Subcutaneous adipose tissue (tissue), 4 donors: ENCODE measurements around the gene AMPD2. TPM values are rescaled to one million over a fixed set of nuclear protein-coding genes. Genes with fewer than 3 reads are reported as not detected.

ENCODE experiments used
- CTCF ChIP-seq: fragments of 450-650 bp; IDR thresholded peaks from one replicate; pipeline ENCODE4 v1.5.1; 2016; ENCODE audit warnings: low read depth, mild to moderate bottlenecking, control low read depth, antibody characterized with exemption, moderate library complexity
- total RNA-seq, 4 donors: library from RNA; depleted of rRNA; stranded (reverse); fragments of >200 nt; gene quantifications; one replicate each; pipeline ENCODE4 v1.1.0, GENCODE V29; 2016

The AMPD2 gene
- total RNA-seq, 4 donors from 2014 or later = 20.2 to 27.9 (median 25.3) TPM

DNA sequence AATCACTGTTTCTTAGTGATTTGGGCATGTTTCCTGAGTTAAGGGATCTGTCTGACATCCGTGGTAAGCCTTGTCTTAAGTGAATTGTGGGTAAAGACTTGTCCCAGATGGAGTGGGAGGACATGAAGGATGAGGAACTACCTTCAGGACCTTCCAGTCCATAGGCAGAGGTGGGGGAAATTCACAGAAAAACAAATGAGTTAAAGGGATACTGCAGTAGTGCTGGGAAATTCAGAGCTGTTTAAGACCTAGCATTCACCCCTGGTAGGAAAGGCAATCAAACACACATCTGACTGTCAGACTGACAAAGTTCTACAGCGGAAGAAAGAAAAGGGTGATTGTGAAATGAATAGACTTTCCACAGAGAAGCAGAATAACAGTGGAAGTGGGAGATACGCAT lies 3.2 kb upstream of the AMPD2 start:
- TF ChIP-seq CTCF = no peak

DNA sequence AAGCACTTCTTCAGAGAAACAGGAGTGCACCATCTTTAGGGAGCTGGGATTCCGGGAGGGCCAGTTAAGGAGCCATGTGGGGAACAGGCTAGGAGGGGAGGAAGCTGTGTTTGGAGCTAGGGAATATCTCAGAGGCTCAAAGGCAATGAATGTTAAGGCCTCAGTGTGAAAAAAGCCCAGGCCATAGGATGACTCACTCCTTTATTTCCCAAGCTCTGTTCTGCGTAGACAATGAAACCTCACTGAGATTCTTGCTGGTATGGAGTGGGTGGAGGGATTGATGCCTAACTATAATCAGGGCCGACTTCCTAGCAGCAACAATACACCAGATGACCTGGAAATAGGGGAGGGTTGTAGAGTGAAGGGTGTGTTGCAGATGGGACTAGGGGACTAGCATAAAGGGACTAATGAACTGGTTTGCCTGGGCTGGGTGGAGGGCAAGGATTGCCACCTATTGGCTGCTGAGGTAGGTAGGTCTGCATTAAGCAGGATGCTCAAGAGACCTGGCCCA lies 2.3 kb upstream of the AMPD2 start:
- no peak for TF ChIP-seq CTCF

GRCh38 chr1:109618661-109619575 lies 719 bp upstream of the AMPD2 start:
- TF ChIP-seq CTCF = no peak

DNA sequence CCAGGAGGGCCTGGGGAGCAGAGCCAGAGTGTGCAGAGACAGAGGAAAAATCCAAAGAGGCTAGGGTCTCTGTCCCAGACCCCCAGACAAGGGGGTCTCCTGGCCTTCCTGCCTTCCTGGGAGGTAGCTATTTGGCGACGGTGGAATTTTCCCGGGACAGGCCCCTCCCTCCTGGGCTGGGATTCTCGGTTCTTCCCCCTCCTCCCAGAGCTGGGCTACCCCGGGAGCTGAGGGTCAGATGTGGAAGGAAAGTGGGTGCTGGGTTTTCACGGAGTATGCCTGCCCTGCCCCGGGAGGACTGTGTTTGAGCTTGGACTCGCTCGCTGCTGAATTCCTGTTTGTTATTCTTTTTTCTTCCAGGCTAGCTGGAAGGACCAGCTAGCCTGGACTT lies 759 bp downstream of the AMPD2 start:
- no peak for TF ChIP-seq CTCF

GRCh38 chr1:109620841-109621286 lies 1.2 kb downstream of the AMPD2 start:
- no peak for TF ChIP-seq CTCF

GRCh38 chr1:109621379-109622136 lies 1.9 kb downstream of the AMPD2 start:
- TF ChIP-seq CTCF = no peak
